CD4-positive, alpha-beta T cell treated with Interleukin-2 at 100 ng/mL for 4 hours (primary cell): ENCODE results near the gene HELB.

ENCODE experiments used
- DNase-seq: peaks from one replicate; pipeline ENCODE4 v3.0.0-alpha.2; 2020; ENCODE audit warnings: low spot score

The HELB gene

GRCh38 chr12:66361703-66362102, 59.4 kb downstream of the HELB start:
- no peak for DNase-seq

DNA sequence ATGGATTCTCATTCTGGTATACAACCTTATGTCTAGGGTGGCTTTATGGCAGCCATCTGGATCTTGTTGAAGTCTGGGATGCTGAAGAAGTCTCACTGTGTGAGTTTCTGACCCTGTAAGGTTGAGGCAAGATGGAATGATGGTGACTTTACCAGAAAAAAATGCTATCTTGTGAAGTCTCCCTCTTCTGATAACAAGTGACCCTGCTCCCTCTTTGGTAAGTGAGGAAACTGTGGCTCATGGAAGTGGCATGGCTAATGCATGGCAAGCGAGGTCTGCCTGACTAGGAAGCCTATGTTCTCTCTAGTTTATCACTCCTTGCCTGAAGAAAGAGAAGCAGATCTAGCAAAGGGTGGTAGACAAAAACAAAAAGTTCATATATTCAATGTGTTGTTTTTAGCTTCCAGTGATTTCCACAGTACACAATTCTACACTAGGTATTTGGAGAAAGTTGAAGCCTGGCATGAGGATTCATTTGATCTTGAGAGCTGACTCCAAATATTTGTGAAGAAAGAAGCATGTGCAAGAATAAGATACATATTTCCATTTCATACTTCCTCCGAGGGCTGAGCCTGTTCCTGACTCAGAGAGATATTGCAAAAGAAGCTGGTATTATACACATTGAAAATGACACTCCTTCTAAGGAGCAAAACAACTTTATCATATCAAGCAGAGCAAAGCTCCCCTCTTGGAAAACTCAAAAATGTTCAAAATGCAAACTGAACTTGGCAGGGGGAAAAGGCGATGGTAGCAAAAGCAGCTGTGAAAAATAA, 63.6 kb downstream of the HELB start:
- DNase-seq = no peak

DNA sequence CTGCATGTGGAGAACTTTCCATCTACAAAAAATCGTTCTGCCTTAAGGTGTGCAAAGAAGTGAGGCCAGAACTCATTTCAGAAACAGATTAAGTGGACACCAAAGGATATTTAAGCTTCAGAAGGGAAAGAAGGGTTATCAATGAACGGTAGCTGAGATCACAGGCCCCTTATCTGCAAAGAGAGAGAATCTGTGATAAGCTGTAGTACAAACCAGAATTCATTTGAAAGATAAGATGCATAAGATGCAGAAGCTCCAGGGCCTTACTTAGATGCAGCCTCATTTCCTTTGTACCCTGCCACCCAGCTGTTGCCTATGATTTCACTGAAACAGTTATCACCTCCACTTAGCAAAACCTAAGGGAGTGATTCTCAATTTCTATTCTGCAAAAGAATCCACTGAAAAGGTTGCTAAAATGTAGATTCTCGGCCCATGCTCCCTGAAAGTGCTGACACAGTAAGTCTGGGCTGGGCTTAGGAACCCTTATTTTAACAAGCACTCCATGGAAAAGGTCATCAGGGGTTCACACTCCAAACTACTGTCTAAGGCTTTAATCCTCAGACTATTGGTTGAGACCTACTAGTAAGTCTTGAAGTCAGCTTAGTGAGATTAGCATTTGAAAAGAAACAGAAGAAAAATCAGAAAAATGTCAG, 64.8 kb downstream of the HELB start:
- DNase-seq = no peak

GRCh38 chr12:66371982-66372381, 69.7 kb downstream of the HELB start:
- no peak for DNase-seq

DNA sequence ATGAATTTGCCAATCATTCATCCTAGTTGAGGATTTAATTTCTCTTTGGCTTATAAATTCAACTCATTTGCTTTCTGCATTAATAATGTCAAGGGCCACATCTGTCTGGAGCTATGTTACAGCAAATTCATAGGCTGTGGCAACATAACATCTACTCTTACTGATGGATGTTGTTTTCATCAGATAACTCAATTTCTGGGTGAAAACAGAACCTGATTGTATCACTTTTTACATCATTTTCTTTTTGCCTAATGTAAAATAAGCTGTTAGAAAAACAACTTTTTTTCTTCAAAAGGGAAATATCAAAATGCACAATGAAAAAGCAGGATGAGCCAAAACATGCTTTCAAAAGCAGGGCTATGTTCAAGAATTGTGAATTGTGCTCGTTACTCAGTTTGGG, 73.3 kb downstream of the HELB start:
- DNase-seq = no peak

GRCh38 chr12:66379616-66380015, 77.3 kb downstream of the HELB start:
- no peak for DNase-seq

DNA sequence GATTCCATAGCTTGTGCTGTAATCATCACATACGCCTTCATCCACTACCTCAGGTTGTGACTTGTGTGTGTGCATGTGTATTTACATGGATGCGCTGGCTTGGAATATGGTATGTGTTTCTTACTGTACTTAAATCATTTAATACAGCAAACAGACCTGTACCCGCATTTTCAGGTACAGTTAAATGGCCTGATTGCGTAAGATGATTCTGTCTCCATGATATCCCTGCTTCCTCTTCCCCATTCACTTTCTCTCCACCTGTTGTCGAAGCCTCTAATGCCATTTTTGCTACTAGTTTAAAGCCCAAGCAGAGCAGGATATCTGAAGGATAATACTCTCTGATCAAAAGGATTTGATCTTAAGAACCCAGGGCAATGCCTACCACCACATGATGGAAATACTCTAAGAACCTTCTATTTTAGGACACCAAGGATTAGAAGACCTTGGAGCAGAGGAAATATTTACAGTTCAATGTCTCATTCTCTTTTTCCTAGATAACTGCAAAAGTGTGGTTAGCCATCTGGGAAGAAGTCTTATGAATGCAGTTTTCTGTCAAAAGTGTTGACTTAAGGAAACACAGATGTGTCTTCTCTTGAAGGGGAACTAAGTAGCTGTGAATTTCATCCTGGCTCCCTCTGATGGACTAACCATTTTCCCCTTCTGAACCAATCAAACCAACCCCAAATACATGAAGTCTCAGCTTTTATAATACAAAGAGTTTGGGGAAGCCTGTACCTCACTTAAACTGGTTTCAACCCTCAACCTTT, 78.7 kb downstream of the HELB start:
- no peak for DNase-seq

DNA sequence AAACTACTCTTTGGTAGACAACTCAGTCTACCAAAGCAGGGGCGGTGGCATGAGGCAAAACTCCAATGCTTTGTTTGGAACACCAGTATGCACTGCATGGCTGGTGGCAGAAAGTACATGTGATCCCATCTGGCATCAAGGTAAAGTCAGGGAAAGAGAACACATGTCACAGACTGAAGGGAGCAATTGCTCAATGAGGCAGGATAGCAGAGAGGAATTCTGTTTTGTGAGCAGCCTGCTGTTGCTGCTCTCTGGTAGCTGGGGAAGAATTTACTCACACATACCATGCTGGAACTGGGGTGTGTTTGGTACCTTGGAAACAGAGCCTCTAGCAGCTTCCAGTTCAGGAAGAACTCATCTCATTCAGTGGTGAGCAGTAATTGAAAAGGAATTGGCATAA, 84.8 kb downstream of the HELB start:
- DNase-seq = no peak
